ENCODE results near the gene SEC11A.
A peak's percentile ranks its signal among the peaks of the same experiment; 100 is the strongest.
"Not testable (repeated sequence)": the region's sequence is repeated elsewhere in the genome, so short reads cannot be mapped to it uniquely, and the experiment has no call there.

SEC11A gene

GRCh38 chr15:84755736-84756527 lies 40.0 kb upstream of the SEC11A start:
- DNase-seq (ENCODE audit: insufficient read length, low spot score) = no peak
- TF ChIP-seq PAX5 (IDR thresholded peaks at IDR 0.05; ENCODE audit: insufficient read depth, low read length, severe bottlenecking) (no peak), TAF1 (IDR thresholded peaks at IDR 0.05; ENCODE audit: low read depth, low read length) (no peak), POU2F2 (IDR thresholded peaks at IDR 0.05; ENCODE audit: low read depth, low read length) (no peak), POLR2AphosphoS5 (IDR thresholded peaks at IDR 0.05; ENCODE audit: low read depth, low read length) (no peak), SPI1 (IDR thresholded peaks at IDR 0.05; ENCODE audit: low read depth, low read length) (no peak), POLR2A (IDR thresholded peaks at IDR 0.05; ENCODE audit: low read depth, low read length) (no peak)
- FAIRE-seq = no peak

GRCh38 chr15:84754889-84755288 lies 39.0 kb upstream of the SEC11A start:
- not testable (repeated sequence) for FAIRE-seq; DNase-seq (ENCODE audit: insufficient read length, low spot score)

GRCh38 chr15:84752700-84753099 lies 36.8 kb upstream of the SEC11A start:
- TF ChIP-seq POLR2A (IDR thresholded peaks at IDR 0.05; ENCODE audit: low read depth, low read length) (no peak), POLR2AphosphoS5 (IDR thresholded peaks at IDR 0.05; ENCODE audit: low read depth, low read length) (no peak), POU2F2 (IDR thresholded peaks at IDR 0.05; ENCODE audit: low read depth, low read length) (no peak), PAX5 (IDR thresholded peaks at IDR 0.05; ENCODE audit: insufficient read depth, low read length, severe bottlenecking) (no peak), SPI1 (IDR thresholded peaks at IDR 0.05; ENCODE audit: low read depth, low read length) (no peak), TAF1 (IDR thresholded peaks at IDR 0.05; ENCODE audit: low read depth, low read length) (no peak)
- FAIRE-seq = no peak
- DNase-seq (ENCODE audit: insufficient read length, low spot score) = no peak

- no peak for TF ChIP-seq SPI1 (IDR thresholded peaks at IDR 0.05; ENCODE audit: low read depth, low read length)
- TF ChIP-seq POLR2AphosphoS5 (IDR thresholded peaks at IDR 0.05; ENCODE audit: low read depth, low read length) = no peak
- no peak for TF ChIP-seq TAF1 (IDR thresholded peaks at IDR 0.05; ENCODE audit: low read depth, low read length)
- TF ChIP-seq PAX5 (IDR thresholded peaks at IDR 0.05; ENCODE audit: insufficient read depth, low read length, severe bottlenecking) = no peak
- TF ChIP-seq POU2F2 (IDR thresholded peaks at IDR 0.05; ENCODE audit: low read depth, low read length) = no peak
- no peak for TF ChIP-seq POLR2A (IDR thresholded peaks at IDR 0.05; ENCODE audit: low read depth, low read length)
- FAIRE-seq = no peak
- DNase-seq (ENCODE audit: insufficient read length, low spot score) = no peak
These were observed 36.3 kb upstream of the SEC11A start for GRCh38 chr15:84752195-84752594.

GRCh38 chr15:84751721-84752120 lies 35.8 kb upstream of the SEC11A start:
- not testable (repeated sequence) for FAIRE-seq; DNase-seq (ENCODE audit: insufficient read length, low spot score)

- peak; percentile 38 for FAIRE-seq
- no peak for DNase-seq (ENCODE audit: insufficient read length, low spot score)
- TF ChIP-seq POLR2AphosphoS5 (IDR thresholded peaks at IDR 0.05; ENCODE audit: low read depth, low read length) (no peak), SPI1 (IDR thresholded peaks at IDR 0.05; ENCODE audit: low read depth, low read length) (peak; percentile 99), POLR2A (IDR thresholded peaks at IDR 0.05; ENCODE audit: low read depth, low read length) (no peak), TAF1 (IDR thresholded peaks at IDR 0.05; ENCODE audit: low read depth, low read length) (peak; percentile 20; the same call in 1 of the 2 replicates), POU2F2 (IDR thresholded peaks at IDR 0.05; ENCODE audit: low read depth, low read length) (0 out of 2 replicates have a peak, but pooled peaks have one; percentile 37), PAX5 (IDR thresholded peaks at IDR 0.05; ENCODE audit: insufficient read depth, low read length, severe bottlenecking) (peak; percentile 28)
These were observed 34.7 kb upstream of the SEC11A start for GRCh38 chr15:84750583-84751092.

- DNase-seq (ENCODE audit: insufficient read length, low spot score) (no peak), FAIRE-seq (peak; percentile 58)
- no peak for TF ChIP-seq POU2F2 (IDR thresholded peaks at IDR 0.05; ENCODE audit: low read depth, low read length)
- TF ChIP-seq POLR2AphosphoS5 (IDR thresholded peaks at IDR 0.05; ENCODE audit: low read depth, low read length) = no peak
- TF ChIP-seq SPI1 (IDR thresholded peaks at IDR 0.05; ENCODE audit: low read depth, low read length) = no peak
These were observed 33.4 kb upstream of the SEC11A start for GRCh38 chr15:84749111-84749991.

GRCh38 chr15:84748274-84749110 lies 32.6 kb upstream of the SEC11A start, which contains the start of gene ZNF592:
Gene ZNF592 (plus strand): TSS chr15:84748592. CDS start chr15:84782676, 34,084 bp downstream.
- peak; percentile 61 for DNase-seq (ENCODE audit: insufficient read length, low spot score)
- FAIRE-seq = peak; percentile 66

GRCh38 chr15:84747416-84748273 lies 31.7 kb upstream of the SEC11A start:
- DNase-seq (ENCODE audit: insufficient read length, low spot score) (no peak), FAIRE-seq (peak; percentile 59)
- TF ChIP-seq TAF1 (IDR thresholded peaks at IDR 0.05; ENCODE audit: low read depth, low read length) (no peak), POLR2A (IDR thresholded peaks at IDR 0.05; ENCODE audit: low read depth, low read length) (0 out of 2 replicates have a peak, but pooled peaks have one; percentile 23), PAX5 (IDR thresholded peaks at IDR 0.05; ENCODE audit: insufficient read depth, low read length, severe bottlenecking) (no peak), SPI1 (IDR thresholded peaks at IDR 0.05; ENCODE audit: low read depth, low read length) (no peak), POLR2AphosphoS5 (IDR thresholded peaks at IDR 0.05; ENCODE audit: low read depth, low read length) (no peak), POU2F2 (IDR thresholded peaks at IDR 0.05; ENCODE audit: low read depth, low read length) (no peak)

More at GRCh38 chr15:84748274-84749110, 32.6 kb upstream of the SEC11A start, which contains the start of gene ZNF592:
- TF ChIP-seq POLR2A (IDR thresholded peaks at IDR 0.05; ENCODE audit: low read depth, low read length) (0 out of 2 replicates have a peak, but pooled peaks have one; percentile 41), TAF1 (IDR thresholded peaks at IDR 0.05; ENCODE audit: low read depth, low read length) (no peak)

All from GM12891 (cell line).